Peyer's patch (tissue), 4 donors: ENCODE results near the gene MAGI2.

Source experiments
- POLR2A ChIP-seq, 2 donors: fragments of 450-650 bp; IDR thresholded peaks; one replicate each; pipeline ENCODE4 v1.5.1; 2017; ENCODE audit warnings: antibody characterized with exemption in 2 of 2, mild to moderate bottlenecking in 2 of 2, moderate library complexity in 2 of 2
- TF ChIP-seq, protein P1 (sequence below), 6 experiments: fragments of 450-650 bp in 4 of 6; fragments of 200-600 bp in 2 of 6; sonication (generic) in 1 of 6; IDR thresholded peaks; one replicate each; pipeline ENCODE4 v1.5.1; 2017 to 2019; ENCODE audit warnings: antibody characterized with exemption in 6 of 6, mild to moderate bottlenecking in 3 of 6, moderate library complexity in 1 of 6

DNA sequence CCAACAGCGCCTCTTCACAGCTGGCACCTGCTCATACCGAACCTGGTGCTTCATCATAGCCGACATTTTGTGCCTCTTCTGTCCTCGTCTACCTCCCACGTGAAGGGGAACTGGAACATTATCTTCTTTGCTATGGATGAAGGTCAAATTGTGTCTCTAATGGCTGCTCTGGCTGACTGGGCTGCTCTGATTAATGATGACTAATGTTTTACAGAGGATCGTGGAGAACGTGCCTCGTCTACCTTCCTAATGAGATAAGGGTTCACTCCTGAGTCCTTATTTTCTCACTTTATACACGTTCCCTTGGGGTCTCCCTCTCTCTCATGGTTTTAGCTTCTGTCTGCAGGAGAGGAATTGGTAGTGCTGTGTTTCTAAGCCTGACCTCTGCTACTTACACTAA lies 1234.6 kb downstream of the MAGI2 start:
- TF ChIP-seq, protein P1, sequence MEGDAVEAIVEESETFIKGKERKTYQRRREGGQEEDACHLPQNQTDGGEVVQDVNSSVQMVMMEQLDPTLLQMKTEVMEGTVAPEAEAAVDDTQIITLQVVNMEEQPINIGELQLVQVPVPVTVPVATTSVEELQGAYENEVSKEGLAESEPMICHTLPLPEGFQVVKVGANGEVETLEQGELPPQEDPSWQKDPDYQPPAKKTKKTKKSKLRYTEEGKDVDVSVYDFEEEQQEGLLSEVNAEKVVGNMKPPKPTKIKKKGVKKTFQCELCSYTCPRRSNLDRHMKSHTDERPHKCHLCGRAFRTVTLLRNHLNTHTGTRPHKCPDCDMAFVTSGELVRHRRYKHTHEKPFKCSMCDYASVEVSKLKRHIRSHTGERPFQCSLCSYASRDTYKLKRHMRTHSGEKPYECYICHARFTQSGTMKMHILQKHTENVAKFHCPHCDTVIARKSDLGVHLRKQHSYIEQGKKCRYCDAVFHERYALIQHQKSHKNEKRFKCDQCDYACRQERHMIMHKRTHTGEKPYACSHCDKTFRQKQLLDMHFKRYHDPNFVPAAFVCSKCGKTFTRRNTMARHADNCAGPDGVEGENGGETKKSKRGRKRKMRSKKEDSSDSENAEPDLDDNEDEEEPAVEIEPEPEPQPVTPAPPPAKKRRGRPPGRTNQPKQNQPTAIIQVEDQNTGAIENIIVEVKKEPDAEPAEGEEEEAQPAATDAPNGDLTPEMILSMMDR (IDR thresholded peaks at IDR 0.05): no peak
- no peak for TF ChIP-seq POLR2A (IDR thresholded peaks at IDR 0.05)
